TTC549 (cell line): ENCODE data around the gene DLEC1.

ENCODE experiments used
- FAIRE-seq: peaks from 2 replicates; lab custom pipeline; 2012; peaks lifted over from hg19 to GRCh38; lab: Jason Lieb, UNC

The DLEC1 gene

DNA sequence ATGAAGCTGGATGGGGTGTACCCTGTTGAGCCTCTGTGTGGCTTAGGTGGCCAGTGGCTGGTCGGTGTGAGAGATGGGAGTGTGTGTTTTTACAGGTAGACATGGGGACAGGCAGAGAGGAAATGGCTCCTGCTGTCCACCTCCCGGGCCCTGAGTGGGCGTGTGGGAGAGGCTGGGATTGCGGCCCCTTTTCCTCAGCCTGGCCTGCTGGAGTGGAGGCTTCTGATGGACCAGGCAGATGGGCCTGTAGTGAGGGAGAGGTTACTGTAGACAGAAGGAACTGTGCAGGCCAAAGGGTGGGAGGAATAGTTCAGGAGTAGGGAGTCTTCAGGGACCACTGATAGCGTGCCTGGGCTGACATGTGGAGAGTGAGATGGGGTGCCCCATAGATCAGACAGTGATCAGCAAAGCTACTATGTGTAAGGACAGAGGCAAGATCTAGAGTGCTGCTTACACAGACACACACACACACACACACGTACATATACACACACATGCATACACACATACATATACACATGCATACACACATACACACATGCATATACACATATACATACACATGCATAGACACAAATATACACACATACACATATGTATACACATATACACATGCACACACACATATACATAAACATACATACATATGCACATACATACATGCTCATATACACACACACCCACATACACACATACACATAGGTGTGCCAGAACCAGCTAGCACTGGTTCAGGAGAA is 71.5 kb downstream of the DLEC1 start:
- no peak for FAIRE-seq

DNA sequence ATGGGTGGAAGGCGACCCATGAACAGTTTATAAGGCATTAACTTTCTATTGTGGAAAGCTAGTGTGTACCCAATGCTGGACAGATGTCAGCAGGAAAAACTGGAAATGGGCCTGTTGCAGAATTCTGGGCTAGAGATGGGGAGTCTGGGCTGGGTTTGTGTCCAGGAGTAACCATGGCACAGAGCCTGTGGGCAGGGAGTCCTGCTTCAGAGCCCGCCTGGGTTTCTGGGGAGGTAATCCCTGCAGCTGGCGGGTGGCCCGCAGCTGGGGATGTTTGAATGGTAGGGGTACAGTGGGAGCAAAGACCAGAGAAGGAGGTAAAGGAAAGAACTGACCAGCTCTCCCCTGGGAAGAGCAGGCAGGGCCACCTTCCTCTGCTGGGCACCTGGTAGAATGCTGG is 72.2 kb downstream of the DLEC1 start:
- FAIRE-seq = no peak

DNA sequence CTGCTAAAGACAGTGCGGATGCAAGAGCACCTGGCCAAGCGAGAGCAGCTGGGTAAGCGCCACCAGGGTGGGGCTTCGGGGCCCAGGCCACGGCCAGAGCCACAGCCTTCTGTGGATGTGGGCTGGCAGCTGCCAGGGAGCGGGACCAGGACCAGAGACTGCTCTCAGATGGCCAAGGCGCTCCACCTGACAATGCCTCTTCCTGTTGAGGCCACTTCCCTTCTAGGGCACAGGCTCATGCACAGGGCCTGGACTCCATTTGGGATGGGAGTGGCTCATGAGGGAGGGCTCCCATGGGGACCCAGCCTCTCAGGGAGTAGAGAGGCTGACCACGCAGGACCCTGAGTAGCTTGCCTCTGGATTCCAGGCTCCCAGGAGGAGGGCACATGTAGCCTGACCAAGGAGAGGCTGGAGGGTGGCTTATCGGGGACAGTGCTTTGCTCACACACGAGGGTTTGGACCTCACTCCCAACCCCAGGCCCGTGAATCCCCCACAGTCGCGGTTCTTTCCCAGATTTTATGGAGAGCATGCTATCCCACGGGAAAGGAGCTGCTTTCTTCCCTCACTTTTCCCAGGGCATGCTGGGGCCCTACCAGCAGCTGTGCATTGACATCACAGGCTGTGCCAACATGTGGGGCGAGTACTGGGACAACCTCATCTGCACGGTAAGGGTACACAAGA is 72.8 kb downstream of the DLEC1 start:
- no peak for FAIRE-seq

DNA sequence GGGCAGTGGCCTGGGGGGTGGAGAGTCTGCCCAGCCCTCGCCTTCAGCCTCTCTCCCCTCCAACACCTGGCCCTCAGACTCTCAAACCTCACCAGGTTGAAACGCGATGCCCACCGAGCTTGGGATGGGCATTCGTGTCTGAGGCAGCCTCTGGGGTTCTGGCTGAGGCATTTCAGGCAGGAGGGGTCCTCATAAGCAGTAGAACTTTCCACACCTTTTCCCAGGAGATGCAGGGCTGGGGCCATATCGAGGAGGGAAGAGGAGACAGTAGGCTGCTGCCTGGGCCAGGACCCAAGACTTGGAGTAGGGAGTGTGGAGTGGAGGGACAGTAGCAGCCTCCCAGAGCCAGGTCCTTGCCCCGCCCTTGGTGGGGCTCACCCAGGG is 73.4 kb downstream of the DLEC1 start:
- no peak for FAIRE-seq

DNA sequence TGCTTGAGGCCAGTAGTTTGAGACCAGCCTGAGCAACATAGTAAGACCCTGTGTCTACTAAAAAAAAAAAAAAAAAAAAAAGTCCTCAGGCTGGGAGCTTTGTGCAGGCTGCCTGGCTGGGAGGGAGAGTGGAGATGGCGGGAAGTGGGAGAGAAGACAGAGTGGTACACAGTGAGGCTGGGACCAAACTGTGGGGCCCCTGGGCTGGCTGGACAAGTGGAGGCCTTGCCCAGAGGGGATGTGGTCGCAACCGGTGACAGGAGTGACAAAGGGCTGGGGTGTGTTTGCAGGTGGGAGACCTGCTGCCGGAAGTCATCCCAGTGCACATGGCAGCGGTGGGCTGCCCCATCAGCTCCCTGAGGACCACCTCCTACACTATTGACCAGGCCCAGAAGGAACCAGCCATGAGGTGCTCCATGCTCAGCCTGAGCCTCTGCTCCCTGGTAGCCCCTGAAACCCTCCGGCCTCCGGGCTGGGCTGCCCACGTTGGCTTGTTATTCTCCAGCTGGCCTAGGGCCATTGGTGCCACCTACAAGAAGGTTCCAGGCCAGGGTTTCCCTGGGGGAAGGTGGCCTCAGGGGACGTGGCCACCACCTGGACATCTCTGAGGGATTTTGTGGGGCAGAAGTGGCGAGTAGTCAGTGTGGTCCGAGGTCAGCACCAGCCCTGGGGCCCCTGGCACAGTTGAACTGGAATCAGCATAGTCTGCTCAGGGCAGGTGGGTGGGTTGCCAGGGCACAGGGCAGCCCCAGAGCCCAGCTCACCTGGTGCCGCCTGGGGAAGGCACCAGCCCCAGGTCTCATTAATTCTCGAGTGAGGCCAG is 75.3 kb downstream of the DLEC1 start:
- FAIRE-seq = no peak

DNA sequence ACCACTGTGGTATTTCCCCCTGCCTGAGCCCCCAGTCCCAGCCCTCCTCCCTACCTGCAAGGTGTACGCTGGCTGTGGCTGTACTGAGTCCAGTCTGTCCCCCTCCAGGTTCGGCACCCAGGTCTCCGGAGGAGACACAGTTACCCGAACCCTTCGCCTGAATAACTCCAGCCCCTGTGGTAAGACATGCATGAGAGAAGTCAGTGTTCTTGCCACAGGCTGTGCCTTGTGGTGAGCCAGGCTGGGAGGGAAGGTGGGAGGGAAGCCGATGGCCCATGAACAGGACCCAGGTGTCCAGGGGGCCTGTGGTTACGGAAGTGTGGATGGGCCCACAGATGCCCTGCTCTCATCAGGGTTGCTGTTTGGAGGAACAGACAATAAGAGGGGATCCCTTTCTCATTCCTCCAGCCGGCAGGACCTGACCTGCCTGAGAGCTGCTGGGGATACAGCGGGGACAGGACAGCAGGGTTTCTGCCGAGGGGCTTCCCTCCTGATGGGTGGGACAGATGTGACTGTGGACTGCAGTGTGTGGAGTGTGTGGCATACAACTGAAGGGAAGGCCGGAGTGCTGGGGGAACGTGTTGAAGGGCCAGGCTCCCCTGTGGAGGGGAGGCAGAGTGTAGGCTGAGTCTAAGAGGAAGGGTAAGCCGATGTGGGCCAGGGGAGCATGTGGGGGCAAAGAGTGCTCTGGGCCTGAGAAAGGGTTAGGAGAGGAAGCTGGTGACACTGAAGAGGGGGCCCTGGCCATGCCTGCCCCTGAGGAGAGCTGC is 76.1 kb downstream of the DLEC1 start:
- FAIRE-seq = no peak

DNA sequence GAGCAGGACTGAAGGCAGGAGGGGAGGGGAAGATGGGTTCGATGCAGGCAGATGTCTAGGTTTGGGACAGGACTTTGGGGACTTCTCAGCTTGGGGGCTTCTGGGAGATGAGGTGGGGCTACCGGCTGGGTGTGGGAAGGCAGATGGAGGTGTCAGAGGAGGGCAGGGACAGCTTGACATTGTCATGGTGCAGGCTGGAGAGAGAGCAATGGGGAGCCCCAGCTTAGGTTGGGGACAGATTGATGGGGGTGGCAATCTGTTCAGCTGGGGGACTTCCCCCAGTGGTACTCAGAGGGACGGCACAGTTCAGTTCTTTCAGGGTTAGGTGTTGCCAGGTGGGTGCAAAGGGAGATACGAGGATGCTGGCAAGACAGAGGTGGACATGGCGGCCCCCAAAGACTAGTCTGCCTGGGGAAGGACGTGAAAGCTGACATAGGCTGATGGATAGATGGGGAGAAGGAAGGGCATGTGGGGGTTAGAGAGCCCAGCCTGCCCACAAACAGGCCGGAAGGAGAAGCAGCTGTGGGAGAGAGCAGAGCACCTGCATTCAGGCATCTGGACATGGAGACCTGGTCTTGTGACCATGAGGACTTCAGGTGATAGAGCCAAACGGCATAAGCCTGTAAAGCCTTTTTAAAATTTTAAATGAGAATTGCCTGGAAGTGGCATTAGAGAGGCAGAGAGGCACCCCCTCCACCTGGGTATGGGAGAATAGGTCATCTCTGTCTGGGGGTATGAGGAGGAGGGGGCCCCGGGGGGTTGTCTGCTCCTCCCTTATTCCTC is 76.8 kb downstream of the DLEC1 start:
- no peak for FAIRE-seq

DNA sequence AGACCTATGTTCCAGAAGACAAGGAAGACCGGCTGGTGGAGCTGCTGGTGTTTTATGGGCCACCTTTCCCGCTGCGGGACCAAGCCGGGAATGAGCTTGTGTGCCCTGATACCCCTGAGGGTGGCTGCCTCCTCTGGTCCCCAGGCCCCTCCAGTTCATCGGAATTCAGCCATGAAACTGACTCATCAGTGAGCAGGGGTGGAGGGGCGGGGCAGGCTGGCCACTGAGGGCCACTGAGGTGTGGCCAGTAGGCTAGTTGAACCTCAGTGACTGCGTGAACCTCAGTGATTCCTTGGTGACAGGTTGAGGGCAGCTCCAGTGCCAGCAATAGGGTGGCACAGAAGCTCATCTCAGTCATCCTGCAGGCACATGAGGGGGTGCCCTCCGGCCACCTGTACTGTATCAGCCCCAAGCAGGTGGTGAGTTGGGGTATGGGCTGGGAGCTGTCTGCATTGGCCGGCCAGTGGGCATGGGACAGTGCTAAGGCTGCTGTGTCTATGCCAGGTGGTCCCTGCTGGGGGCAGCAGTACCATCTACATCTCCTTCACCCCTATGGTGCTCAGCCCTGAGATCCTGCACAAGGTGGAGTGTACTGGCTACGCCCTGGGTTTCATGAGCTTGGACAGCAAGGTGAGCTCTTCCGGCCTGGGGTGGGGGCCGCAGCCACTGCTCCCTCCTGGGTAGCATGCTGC is 77.6 kb downstream of the DLEC1 start:
- FAIRE-seq = no peak

DNA sequence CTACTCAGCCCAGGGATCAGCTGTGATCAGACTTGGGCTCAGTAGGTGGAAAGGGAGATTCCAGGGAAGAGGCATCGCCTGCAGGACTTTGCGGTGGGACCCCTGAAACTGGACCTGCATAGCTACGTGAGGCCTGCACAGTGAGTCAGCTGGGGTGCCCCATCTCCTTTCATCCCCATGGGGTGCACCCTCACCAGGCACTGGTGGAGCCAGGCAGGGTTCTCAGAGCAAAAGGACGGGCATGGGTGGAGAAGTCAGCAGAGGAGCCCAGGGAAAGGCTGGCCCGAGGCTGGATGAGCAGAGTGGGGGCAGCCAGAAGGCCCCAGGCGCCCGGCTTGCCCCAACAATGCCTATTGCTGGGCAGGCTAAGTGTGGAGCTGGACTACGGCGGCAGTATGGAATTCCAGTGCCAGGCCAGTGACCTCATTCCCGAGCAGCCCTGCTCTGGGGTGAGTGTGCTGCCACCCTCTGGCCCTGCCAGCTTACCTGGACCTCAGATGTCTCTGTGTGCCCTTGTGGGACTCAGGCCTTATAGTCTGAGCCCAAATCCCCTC is 78.2 kb downstream of the DLEC1 start:
- no peak for FAIRE-seq

DNA sequence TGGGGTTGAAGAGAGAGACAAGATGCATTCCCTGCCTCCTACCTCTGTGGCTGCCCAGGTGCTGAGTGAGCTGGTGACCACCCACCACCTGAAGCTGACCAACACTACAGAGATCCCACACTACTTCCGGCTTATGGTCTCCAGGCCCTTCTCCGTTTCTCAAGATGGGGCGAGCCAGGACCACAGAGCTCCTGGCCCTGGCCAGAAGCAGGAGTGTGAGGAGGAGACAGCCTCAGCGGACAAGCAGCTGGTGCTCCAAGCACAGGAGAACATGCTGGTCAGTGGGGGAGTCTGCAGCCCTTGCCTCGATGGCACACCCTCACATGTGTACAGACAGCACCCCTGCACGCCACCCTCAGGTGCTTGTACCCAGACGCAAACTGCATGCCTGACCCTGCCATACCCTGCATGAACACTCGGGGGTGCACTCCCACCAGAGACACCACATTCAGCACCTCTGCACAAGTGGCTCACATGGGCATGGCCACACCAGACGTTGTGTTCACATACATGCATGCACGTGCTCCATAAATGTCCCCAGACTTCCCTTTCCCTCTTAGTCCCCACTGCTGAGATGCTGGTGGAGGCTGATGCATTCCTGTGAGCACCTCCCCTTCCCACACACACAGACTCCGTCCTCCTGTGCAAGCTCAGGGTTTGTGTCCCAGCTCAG is 78.9 kb downstream of the DLEC1 start:
- FAIRE-seq = no peak

DNA sequence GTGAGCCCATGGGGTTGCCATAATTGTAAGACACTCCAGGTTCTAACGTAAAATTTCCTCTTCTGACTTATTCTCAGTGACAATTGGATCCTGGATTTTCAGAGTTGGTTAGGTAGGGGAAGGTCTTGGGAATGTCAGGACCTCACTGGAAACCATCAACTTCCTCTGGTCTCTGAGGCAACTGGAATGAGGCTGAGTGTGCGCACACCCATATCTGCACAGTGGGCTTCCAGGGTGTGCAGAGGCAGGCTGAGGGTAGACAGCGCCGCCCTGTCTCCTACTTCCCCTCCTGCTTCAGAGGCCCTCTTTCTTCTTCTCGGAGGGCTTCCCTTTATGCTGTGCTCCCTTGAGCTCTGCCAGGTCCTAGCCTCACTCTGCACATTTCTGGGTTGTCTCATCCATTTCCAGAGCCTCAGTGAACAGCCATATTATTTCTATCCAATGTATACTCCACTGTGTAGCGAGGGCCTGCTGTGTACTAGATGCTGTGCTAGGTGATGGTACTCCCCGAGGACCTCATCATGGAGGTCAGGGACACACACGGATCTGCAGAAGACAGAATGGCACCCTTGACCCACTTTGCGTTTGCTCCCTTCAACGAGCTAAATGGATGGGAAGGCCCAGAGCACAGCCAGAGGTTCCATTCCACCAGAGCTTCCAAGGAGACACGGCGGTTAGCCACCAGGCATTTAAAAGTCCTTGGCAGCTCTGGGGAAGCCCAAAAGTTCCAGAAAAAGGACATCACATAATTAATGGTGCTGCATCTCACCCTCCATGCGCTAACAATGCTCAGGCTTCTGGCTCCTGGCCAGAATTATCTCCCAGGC is 79.6 kb downstream of the DLEC1 start:
- no peak for FAIRE-seq

DNA sequence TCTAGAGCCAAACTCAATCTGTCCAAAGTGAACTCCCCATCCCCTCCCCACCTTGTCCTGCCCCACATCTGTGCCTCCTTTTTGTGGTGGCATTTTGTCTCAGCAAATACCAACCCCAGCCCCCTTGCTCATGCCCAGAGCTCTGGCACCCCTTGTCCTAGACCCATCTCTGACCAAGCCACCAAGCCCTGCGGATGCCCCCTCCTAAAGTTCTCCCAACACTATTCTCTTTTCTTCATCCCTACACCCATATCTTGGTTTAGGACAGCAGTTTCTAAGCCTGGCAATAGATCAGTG is 80.2 kb downstream of the DLEC1 start:
- no peak for FAIRE-seq

DNA sequence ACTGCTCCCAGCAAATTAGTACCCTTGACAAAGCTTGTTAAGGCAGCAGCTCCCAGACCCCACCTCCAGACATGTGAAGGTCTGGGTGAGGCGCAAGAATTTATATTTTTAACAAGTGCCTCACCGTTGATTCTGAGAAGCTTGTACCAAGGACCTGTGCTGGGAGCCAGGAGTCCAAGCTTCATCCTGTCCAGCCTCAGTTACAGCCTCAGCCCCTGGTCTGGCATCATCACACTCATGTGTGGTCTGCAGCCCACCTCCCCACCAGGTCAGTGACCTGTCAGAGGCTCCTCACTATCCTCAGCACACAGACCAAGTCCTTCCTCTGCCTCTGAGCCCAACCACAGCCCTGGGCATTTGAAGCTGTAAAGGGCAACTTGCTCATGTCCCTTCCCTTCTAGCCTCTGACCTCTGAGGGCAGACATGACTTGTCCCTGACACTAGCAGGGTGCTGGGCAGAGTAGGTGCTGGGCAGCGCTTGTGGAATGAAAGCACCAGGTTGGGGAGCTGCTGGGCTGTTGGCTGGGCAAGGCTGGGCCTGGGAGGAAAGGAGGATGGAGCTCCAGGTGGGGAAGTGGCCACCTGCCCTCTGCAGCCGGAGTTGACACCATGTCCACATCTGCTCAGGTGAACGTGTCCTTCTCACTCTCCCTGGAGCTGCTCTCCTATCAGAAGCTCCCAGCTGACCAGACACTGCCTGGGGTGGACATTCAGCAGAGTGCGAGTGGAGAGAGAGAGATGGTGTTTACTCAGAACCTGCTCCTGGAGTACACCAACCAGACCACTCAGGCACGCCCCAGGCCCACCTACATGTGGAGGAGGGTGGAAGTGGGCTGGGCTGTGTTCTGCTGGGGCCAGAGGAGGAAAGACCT is 81.0 kb downstream of the DLEC1 start:
- no peak for FAIRE-seq

DNA sequence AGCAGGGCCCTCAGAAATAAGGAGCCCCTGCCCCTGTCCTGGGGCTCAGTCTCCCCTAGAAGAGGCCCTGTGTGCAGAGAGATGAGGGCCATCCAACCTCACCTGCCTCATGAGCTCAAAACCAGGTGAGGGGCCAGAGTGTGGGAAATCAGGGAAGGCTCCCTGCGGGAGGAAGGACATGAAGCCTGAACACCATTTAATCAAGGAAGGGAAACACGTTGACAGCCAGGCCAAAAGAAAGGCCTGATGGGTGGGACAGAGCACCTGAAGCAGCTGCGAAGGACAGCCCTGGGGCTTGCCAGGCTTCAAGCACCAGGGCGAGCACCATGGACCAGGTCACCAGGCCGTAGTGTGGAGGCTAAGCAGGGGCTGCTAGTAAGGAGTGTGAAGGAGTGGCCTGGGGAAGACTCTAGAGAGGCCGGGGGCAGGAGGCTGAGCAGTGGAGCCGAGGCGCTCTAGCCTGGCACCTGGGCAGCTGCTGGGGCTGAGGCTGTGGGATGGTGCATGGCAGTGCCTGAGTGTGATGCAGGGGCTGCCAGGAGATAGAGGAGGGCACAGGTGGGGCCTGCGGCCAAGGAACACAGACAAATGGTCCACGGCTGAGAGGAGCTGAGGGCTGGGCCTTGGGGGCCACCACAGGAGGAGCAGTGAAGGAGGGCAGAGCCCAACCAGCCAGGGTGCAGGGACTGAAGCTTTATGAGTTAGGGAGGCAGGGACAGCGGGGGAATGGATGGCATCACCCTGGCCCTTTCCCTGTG is 81.9 kb downstream of the DLEC1 start:
- no peak for FAIRE-seq

DNA sequence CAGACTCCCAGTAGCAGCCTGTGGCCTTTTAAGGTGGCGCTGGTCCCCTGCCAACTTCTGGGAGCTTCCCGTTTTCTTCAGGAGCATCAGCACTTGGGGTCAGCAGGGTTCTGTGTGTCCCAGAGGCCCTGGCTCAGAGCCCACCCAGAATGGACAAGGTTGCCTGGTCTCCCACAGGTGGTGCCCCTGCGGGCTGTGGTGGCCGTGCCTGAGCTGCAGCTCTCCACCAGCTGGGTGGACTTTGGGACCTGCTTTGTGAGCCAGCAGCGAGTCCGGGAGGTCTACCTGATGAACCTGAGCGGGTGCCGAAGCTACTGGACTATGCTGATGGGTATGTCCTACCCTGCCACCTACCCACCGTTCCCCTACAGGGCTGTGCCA is 82.4 kb downstream of the DLEC1 start:
- FAIRE-seq = no peak

DNA sequence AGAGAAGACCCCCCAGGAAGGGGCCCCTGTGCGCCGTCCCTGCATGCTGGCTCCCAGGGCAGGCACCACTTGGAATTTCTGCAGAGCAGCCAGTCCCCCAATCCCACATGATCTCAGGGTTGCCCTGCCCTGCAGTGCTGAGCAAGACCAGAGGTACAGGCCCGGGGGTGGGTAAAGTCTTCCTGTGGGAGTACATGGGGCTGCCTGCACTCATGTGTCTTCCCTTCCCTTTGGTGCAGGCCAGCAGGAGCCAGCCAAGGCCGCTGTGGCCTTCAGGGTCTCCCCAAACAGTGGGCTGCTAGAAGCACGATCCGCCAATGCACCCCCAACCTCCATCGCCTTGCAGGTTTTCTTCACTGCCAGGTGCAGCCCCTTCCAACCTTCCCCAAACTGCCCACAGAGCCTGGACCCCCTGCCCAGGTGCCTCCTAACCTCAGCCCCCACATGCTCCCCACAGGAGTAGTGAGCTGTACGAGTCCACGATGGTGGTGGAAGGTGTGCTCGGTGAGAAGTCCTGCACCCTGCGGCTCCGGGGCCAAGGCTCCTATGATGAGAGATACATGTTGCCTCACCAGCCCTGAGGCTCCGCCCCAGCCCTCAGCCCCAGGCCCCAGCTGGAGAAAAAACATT is 82.9 kb downstream of the DLEC1 start:
- FAIRE-seq = no peak

DNA sequence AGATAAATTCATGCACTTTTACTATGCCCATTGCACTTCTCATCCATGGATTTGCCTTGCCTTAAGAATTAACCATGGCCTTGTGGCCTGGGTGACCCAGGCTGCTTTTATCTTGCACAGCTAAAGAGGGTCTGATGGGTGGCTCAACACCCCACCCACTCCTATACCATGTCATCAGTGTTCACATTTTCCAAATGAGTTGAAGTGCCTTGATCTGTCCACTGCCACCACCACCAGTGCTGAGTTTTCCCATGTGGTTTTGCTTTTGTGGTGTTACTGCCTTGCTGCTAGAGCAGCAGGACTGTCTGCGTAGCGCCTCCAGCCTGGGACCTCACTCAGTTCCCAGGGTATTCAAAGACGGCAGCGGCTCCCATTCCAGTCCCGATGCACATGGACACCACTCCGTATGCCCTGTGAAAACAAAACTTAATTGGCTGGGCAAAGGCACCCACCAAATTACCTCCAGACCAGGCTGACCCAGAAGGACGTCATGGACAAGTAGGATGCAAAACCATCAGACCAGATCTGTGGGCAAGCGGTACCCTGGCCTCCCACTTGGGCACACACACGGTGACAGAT is 83.8 kb downstream of the DLEC1 start:
- no peak for FAIRE-seq
